OCI-LY7 (cell line): ENCODE results near the gene LSM4. TPM values are rescaled to one million over a fixed set of nuclear protein-coding genes. Genes with fewer than 3 reads are reported as not detected.

Experiments used
- BruUV-seq: library from RNA; stranded (reverse); fragments of 400-500 nt; replicated peaks from 2 replicates; lab custom pipeline; 2021; lab: Mats Ljungman, UMichigan
- CTCF ChIA-PET: fragments of 300-600 bp; sonication (Branson Sonifier 250); formaldehyde crosslinking; loops from one replicate; lab custom pipeline; 2022; ENCODE audit warnings: antibody characterized with exemption; ENCODE audit not compliant: unreplicated experiment; lab: Charles Lee
- POLR2A ChIA-PET: fragments of 300-600 bp; sonication (Branson Sonifier 250); formaldehyde crosslinking; loops from one replicate; lab custom pipeline; 2022; ENCODE audit warnings: antibody characterized with exemption; lab: Charles Lee
- DNase-seq: peaks from one replicate; pipeline ENCODE4 v3.0.0-alpha.2; 2015; ENCODE audit warnings: low spot score
- H2AFZ ChIP-seq: fragments of 200-600 bp; sonication (generic), shearing (Covaris generic); 2 replicates; pipeline ENCODE4 v1.6.1; 2014; ENCODE audit warnings: mild to moderate bottlenecking, antibody characterized with exemption, low read length, moderate library complexity
- H3K27ac ChIP-seq: fragments of 200-600 bp; sonication (generic); 2 replicates; pipeline ENCODE4 v1.5.1; 2014; ENCODE audit warnings: mixed run types, low read depth, mild to moderate bottlenecking, moderate library complexity, low read length, inconsistent platforms; ENCODE audit not compliant: poor library complexity, severe bottlenecking
- H3K36me3 ChIP-seq: fragments of 200-600 bp; sonication (generic); 2 replicates; pipeline ENCODE4 v1.6.1; 2014; ENCODE audit warnings: mild to moderate bottlenecking, antibody characterized with exemption, low read length, moderate library complexity, mixed read lengths; ENCODE audit not compliant: insufficient read depth
- H3K4me1 ChIP-seq: fragments of 200-600 bp; sonication (generic); 2 replicates; pipeline ENCODE4 v1.5.1; 2014; ENCODE audit warnings: mild to moderate bottlenecking, low read length; ENCODE audit not compliant: insufficient read depth, poor library complexity, severe bottlenecking
- H3K4me2 ChIP-seq: fragments of 200-600 bp; sonication (generic); 2 replicates; pipeline ENCODE4 v1.6.1; 2014; ENCODE audit warnings: mild to moderate bottlenecking, low read length
- H3K4me3 ChIP-seq: fragments of 200-600 bp; sonication (generic); 2 replicates; pipeline ENCODE4 v1.5.1; 2014; ENCODE audit warnings: mild to moderate bottlenecking, low read depth, low read length; ENCODE audit not compliant: poor library complexity, severe bottlenecking
- H3K79me2 ChIP-seq: fragments of 200-600 bp; sonication (generic); 2 replicates; pipeline ENCODE4 v1.6.1; 2016; ENCODE audit warnings: low read depth, mild to moderate bottlenecking, low read length, moderate library complexity, mixed read lengths; ENCODE audit not compliant: insufficient read depth
- H3K9me2 ChIP-seq: fragments of 200-600 bp; sonication (generic); 2 replicates; pipeline ENCODE4 v1.6.1; 2016; ENCODE audit warnings: mild to moderate bottlenecking, low read length, mixed read lengths; ENCODE audit not compliant: insufficient read depth
- H3K9me3 ChIP-seq: fragments of 200-600 bp; sonication (generic); 2 replicates; pipeline ENCODE4 v1.6.1; 2014; ENCODE audit warnings: mild to moderate bottlenecking, mixed run types, low read length, mixed read lengths
- H4K20me1 ChIP-seq: fragments of 200-600 bp; sonication (generic); 2 replicates; pipeline ENCODE4 v1.6.1; 2014; ENCODE audit warnings: mild to moderate bottlenecking, antibody characterized with exemption, low read length, moderate library complexity, mixed read lengths; ENCODE audit not compliant: insufficient read depth
- CTCF ChIP-seq: fragments of 200-600 bp; sonication (generic); conservative IDR thresholded peaks from 2 replicates; pipeline ENCODE4 v1.5.1; 2014; ENCODE audit warnings: mild to moderate bottlenecking, antibody characterized with exemption, low read length, moderate library complexity, mixed read lengths
- EZH2phosphoT487 ChIP-seq: fragments of 200-600 bp; sonication (generic); IDR thresholded peaks from 2 replicates; pipeline ENCODE4 v1.6.1; 2018; ENCODE audit warnings: low read depth, borderline replicate concordance, mild to moderate bottlenecking, mixed run types, antibody characterized with exemption, low read length, moderate library complexity, mixed read lengths
- intact Hi-C: fragments of 100-400 bp; cut with micrococcal nuclease; formaldehyde crosslinking; loops from one replicate; pipeline ENCODE4 v1.10.0; 2022; ENCODE audit not compliant: unreplicated experiment
- total RNA-seq, 2 experiments: library from RNA; depleted of rRNA in 1 of 2; stranded (reverse); fragments of >200 nt in 1 of 2; shearing (Covaris generic) in 1 of 2; gene quantifications; 2 replicates each; pipeline ENCODE4 v1.2.3, GENCODE V29; 2014 to 2022

The LSM4 gene
- total RNA-seq, 2 experiments from 2014 or later, result 232 to 451 TPM

- Histone ChIP-seq H3K9me3 (no peaks in the 10 kb centered on the region), H3K9me2 (no peaks in the 10 kb centered on the region), H3K36me3 (no peaks in the 10 kb centered on the region), H2AFZ (peak overlapping the region; percentile 83), H3K4me1 (peaks cover 57% of the 10 kb centered on the region), H3K79me2 (no peaks in the 10 kb centered on the region), H4K20me1 (no peaks in the 10 kb centered on the region), H3K4me3 (peak overlapping the region; percentile 73), H3K4me2 (peak overlapping the region; percentile 87), H3K27ac (peak overlapping the region; percentile 59)
- intact Hi-C loops, result loop anchor here (1.0 kb wide), 1 partner anchor 12 kb away; the partner anchor contains the start of gene JUND
- ChIA-PET POLR2A (interaction anchor here (0.6 to 3.1 kb wide), 13 partner anchors 9 to 628 kb away, joined by 3 to 38 read pairs (median 5); partner anchors contain the start of genes JUND and LSM4), CTCF (interaction anchor here (0.6 to 1.4 kb wide), 8 partner anchors 10 to 557 kb away, joined by 3 to 10 read pairs (median 4); partner anchors contain the start of gene JUND)
- TF ChIP-seq CTCF, result no peak
- TF ChIP-seq EZH2phosphoT487, result no peak
- BruUV-seq, result TSS peak; percentile 52
- DNase-seq, result peak; percentile 60
Measured at GRCh38 chr19:18292810-18293641, 29.9 kb downstream of the LSM4 start.

- peak overlapping the region; percentile 83; the same call in 1 of the 2 replicates for H2AFZ ChIP-seq
- TF ChIP-seq EZH2phosphoT487, result no peak
- TF ChIP-seq CTCF, result no peak
- POLR2A ChIA-PET, result interaction anchor here (0.7 to 3.1 kb wide), 9 partner anchors 10 to 628 kb away, joined by 3 to 38 read pairs (median 5); partner anchors contain the start of genes JUND and LSM4
- DNase-seq, result no peak
- H3K4me2 ChIP-seq, result peak overlapping the region; percentile 87
- CTCF ChIA-PET, result interaction anchor here (0.6 to 1.4 kb wide), 4 partner anchors 11 to 235 kb away, joined by 3 to 4 read pairs (median 4); partner anchors contain the start of gene JUND
- H3K4me1 ChIP-seq, result peaks cover 57% of the 10 kb centered on the region
- H3K27ac ChIP-seq, result peak overlapping the region; percentile 59
- no peaks in the 10 kb centered on the region for H3K9me2 ChIP-seq
- H3K4me3 ChIP-seq, result peak overlapping the region; percentile 73
- H3K9me3 ChIP-seq, result no peaks in the 10 kb centered on the region
- BruUV-seq, result no TSS peak
- H3K79me2 ChIP-seq, result no peaks in the 10 kb centered on the region
- H3K36me3 ChIP-seq, result no peaks in the 10 kb centered on the region
- intact Hi-C loops, result loop anchor here (1.0 kb wide), 1 partner anchor 11 kb away; the partner anchor contains the start of gene JUND
- no peaks in the 10 kb centered on the region for H4K20me1 ChIP-seq
Measured at GRCh38 chr19:18292462-18292809, 30.4 kb downstream of the LSM4 start.
